ENCODE data around the gene NPAS3.

The NPAS3 gene

GRCh38 chr14:32940066-32940651 is 1.5 kb downstream of the NPAS3 start:
- DNase-seq (ENCODE audit: insufficient read length, low spot score): no peak
- no peak for FAIRE-seq

DNA sequence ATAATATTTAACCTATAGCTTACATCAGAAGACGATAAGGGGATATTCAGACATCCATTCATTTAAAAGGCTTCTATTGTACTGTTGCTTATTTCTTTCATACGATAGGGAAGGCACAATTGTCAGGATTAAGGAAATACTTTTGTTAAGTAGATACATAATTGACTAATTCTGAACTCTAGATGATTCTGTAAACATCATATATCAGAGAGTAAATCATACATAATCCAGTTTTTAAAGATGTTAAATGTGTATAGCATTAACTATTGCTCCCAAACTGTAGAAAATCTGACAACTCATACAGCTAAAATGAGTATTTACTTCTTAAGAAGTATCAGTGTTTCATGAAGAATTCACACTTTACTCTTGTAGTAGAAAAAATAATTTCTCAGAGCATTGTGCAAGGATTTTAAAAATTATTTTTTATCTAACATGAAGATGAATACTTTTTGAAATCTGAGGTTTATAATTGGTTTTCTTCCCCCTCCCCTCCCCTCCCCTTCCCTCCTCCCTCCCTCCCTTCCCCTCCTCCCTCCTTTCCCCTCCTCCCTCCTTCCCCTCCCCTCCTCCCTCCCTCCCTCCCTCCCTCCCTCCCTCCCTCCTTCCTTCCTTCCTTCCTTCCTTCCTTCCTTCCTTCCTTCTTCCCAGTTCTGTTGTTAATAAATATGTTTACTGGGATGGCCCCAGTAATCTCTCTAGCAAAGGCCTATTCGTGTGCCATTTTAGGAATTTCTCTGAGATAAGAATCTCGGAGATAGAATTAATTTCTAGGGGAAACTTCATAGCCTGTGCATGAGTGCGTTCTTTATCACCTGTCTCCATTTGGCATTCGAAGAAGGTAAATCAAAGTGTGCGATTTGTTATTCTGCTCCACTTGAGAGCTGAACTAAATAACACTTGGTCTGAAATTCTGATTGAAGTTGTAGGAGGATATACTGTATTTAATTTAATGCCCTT is 2.3 kb downstream of the NPAS3 start:
- FAIRE-seq (no peak), DNase-seq (ENCODE audit: insufficient read length, low spot score) (no peak)

DNA sequence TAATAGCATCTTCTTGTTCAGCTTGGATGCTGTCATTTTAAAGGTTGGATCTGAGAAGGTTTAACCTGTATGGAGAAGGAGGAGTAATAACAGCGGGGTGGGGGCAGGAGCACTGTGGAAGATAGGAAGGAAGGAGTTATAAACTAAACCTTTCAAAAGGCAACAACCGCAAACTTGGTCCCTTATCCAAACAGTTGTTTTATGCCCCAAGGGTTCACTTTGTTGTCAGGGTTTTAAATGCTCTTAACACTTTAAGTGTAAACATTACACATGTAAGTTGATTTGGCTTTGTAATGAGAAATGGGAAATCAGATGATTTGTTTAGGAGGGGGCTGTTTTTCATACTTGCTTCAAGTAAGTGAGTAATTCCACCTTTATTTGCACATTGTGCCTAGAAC is 3.0 kb downstream of the NPAS3 start:
- no peak for FAIRE-seq
- no peak for DNase-seq (ENCODE audit: insufficient read length, low spot score)

DNA sequence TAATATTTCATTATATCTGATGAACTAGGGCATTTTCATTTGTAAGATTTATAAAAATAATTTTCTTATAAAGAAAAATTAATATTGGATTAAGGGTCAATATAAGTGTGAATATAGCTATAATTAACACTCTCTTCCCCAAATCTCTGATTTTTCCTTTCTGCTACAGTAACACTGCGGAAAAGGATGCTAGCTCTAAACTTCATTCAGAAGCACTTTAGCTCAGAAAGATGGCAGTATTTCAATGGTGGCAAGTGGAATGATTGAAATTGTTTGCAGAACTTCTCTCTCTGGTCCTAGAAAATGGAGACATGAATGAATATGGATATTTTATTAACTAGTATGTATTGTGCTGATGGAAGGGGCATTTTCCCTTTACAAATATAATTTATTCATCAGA is 8.4 kb downstream of the NPAS3 start:
- FAIRE-seq (no peak), DNase-seq (ENCODE audit: insufficient read length, low spot score) (no peak)

DNA sequence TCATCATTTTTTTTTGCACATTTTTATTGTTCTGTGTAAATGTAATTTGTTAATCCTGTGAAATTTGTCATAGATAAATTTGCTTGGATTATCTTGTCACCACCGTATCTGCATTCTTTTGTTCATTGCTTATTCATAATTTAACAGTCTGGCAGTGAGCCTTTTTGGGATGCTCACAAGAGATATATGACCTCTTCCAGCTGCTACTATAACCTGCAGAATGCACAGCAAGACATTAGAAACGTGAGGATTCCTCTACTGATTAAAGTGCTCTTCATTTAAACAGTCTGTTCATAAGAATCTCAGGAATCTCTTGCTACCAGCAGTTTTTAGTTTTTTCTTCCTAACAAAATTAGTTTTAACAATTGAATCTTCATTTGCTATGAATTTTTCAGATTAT is 9.1 kb downstream of the NPAS3 start:
- DNase-seq (ENCODE audit: insufficient read length, low spot score) (no peak), FAIRE-seq (no peak)

GRCh38 chr14:32950584-32950983 is 11.9 kb downstream of the NPAS3 start:
- no peak for FAIRE-seq
- DNase-seq (ENCODE audit: insufficient read length, low spot score): no peak

GRCh38 chr14:32967421-32967820 is 28.7 kb downstream of the NPAS3 start:
- no peak for FAIRE-seq

GRCh38 chr14:32968972-32969544 is 30.4 kb downstream of the NPAS3 start:
- no peak for FAIRE-seq
- DNase-seq (ENCODE audit: insufficient read length, low spot score): no peak

More at GRCh38 chr14:32967421-32967820, 28.7 kb downstream of the NPAS3 start:
- no peak for DNase-seq (ENCODE audit: insufficient read length, low spot score)

- no peak for FAIRE-seq
These were observed 39.2 kb downstream of the NPAS3 start for GRCh38 chr14:32977913-32978312.

DNA sequence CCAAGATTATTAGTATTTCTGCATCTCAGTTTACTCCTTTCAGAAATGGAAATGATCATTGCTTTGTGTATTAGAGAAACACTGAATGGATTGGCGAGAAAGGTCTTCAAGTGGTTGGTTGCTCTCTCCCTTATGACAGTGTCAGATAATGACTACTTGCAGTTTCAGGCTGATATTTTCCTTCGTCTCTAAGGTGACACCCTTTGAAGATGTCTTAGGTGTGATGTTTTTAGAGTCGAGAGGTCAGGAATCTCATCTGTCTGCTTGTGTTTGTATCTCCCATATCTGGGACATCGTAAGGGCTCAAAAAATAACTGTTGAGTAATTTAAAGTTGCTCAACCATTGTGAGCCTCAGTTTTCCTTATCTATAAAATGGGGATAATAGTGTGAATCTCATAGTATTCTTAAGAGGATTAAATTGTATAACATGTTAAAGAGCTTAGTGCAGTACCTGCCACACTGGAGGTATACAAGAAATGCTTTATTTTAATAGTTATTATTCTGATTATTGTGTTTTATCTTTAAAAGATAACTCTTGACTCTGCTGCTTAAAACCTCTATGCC is 40.1 kb downstream of the NPAS3 start:
- FAIRE-seq (no peak), DNase-seq (ENCODE audit: insufficient read length, low spot score) (no peak)

More at GRCh38 chr14:32977913-32978312, 39.2 kb downstream of the NPAS3 start:
- DNase-seq (ENCODE audit: insufficient read length, low spot score): no peak

DNA sequence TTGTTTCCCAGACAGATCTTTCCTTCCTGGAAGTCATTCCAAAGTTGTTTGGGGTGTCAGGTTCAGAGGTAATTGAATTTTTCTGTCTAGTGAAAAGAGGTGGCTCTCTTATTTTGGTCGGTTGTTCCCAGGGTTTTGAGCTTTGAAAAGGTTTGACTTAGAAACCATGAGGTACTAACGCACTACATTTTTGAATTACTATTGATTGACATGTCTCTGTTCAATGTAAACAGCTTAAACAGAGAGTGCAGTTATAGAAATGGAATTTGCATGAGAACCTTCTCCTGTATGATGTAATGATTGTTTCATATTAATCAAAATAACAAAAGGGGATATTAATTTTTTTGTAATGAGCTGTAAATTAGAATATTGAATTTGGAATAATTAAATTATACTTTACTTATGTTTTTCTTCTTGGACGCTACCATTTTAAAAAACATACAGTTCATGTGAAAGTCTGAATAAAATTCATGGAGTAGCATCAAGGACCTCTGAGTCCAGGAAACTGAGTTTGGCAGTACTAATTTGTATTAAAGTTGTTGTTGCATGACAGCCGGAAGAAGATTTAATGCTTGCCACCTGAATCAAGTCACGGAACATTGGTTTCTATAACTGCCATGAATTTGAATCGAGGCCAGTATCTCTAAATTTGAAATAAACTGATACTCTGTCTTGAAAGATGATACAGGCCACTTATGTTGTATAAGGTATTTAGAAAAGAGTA is 41.7 kb downstream of the NPAS3 start:
- DNase-seq (ENCODE audit: insufficient read length, low spot score): no peak
- no peak for FAIRE-seq

- FAIRE-seq (no peak), DNase-seq (ENCODE audit: insufficient read length, low spot score) (no peak)
These were observed 42.3 kb downstream of the NPAS3 start for GRCh38 chr14:32980902-32981501.

DNA sequence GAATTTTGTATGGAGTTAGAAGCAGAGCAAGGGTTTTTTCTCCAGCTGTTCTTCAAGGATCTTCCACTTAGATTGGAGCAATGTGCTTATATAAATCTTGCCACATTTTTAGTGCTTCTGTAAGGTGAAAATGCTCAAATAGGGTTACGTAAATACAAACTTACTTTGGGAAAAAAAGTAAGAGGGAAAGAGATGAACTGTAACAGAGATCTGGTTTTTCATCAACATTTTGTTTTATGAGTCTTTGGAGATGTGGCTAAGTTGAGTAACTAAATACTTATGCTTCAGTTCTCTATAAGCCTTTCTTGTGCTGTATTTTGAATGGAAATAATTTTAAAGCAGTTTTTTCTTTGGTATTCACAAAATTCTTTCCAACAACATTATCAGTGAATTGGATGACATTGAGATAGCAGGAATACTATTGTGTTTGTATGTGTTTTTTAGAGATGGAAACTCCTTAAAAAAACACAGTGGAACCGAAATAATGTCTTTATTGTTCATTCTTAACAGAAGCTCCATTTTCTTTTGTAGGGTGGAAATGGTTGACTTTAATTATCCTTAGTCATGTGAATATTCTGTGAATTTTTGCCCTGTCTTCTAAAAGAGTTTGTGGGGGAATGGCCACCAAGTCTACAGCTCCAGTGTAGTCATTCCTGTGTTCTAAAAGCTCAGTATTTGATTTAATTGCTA is 45.7 kb downstream of the NPAS3 start:
- no peak for FAIRE-seq
- no peak for DNase-seq (ENCODE audit: insufficient read length, low spot score)

DNA sequence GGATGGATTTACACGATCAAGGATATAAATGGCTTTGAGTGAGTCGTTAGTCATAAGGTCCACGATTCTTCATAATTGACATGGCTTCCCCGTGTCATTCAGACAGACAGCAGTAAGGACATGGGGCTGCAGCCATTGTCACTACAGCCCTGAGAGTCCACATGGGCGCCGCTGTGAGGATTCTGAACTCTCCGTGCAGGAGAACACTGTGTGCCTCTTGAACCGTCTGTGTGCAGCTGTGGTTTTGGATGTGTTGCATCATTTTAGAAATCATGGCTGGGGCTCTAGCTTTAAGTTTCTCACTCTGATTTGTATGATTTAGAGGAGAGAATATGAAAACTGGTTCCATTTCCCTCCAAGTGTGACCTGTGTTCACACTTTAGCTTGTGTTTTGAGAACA is 47.2 kb downstream of the NPAS3 start:
- FAIRE-seq: no peak
- no peak for DNase-seq (ENCODE audit: insufficient read length, low spot score)

DNA sequence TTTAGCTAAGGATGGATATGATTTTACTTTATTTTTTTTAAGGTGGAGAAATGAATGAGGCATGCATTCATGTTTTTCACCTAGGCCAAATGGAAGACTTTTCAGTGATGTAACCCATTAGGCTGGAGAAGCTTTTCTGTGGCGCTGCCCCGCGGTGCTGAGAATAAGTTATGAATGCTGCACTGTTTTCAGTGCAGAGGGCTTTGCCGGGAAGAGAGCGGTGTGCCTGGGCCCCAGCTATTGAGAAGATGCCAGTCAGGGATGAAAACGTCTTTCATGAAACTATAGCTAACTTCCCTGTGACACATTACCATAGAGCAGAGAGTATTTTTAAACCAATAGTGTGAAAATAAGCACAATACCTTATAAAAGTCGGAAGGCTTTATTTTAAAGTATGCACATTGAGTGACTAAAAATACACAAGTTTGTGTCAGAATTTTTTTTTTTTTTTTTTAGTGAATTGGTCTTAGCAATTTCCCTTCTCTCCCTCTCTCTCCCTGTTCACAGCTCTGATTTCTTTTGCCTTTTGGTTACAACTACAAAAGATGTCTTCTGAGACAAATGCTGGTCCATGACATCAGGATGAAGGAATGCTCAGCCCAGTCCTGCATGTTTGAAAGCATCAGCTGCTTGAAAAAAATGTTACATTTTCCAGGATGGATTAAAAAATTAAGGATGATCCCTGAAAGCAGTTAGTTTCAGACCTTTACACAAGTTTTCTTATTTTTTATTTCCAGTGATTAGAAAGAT is 48.3 kb downstream of the NPAS3 start:
- no peak for FAIRE-seq
- DNase-seq (ENCODE audit: insufficient read length, low spot score): no peak

GRCh38 chr14:32991691-32992090 is 53.0 kb downstream of the NPAS3 start:
- FAIRE-seq (no peak), DNase-seq (ENCODE audit: insufficient read length, low spot score) (no peak)

- FAIRE-seq (no peak), DNase-seq (ENCODE audit: insufficient read length, low spot score) (no peak)
These were observed 55.2 kb downstream of the NPAS3 start for GRCh38 chr14:32993921-32994320.

DNA sequence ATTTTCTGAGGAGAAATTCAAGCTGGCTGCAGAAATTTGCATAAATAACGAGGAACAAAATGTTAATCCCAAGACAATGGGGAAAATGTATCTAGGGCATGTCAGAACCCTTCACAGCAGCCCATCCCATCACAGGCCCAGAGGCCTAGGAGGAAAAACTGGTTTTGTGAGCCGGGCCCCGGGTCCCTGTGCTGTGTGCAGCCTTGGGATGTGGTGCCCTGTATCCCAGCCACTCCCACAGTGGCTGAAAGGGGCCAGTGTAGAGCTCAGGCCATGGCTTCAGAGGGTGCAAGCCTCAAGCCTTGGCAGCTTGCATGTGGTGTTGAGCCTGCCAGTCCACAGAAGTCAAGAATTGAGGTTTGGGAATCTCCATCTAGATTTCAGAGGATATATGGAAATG is 57.7 kb downstream of the NPAS3 start:
- DNase-seq (ENCODE audit: insufficient read length, low spot score): no peak
- no peak for FAIRE-seq

- FAIRE-seq: no peak
These were observed 59.8 kb downstream of the NPAS3 start for GRCh38 chr14:32998433-32998832.

More at GRCh38 chr14:32998433-32998832, 59.8 kb downstream of the NPAS3 start:
- DNase-seq (ENCODE audit: insufficient read length, low spot score): no peak

All from GM19239 (cell line).